ENCODE data around the gene NUMBL. TPM values are rescaled to one million over a fixed set of nuclear protein-coding genes. Genes with fewer than 3 reads are reported as not detected.
A peak's percentile ranks its signal among the peaks of the same experiment; 100 is the strongest.

The NUMBL gene
- total and polyA plus RNA-seq, 9 of the 15 experiments (the other 6 are each of a cell fraction or from before 2014, with no cell fraction given): 0.39 to 38.6 (median 6.6) TPM

GRCh38 chr19:40662925-40663694 is 27.3 kb downstream of the NUMBL start (continued):
- TF ChIP-seq ZNF696 (CRISPR knock-in tag; conservative IDR thresholded peaks at IDR 0.05): no peak
- no peak for TF ChIP-seq PTTG1 (tag; IDR thresholded peaks at IDR 0.05; ENCODE audit: low read depth)
- no peak for TF ChIP-seq ZNF589 (CRISPR knock-in tag; IDR thresholded peaks at IDR 0.05; ENCODE audit: low read depth)
- TF ChIP-seq ZBTB11 (CRISPR knock-in tag; IDR thresholded peaks at IDR 0.05): no peak
- no peak for TF ChIP-seq ZNF507 (tag; conservative IDR thresholded peaks at IDR 0.05)
- peak; percentile 96 for TF ChIP-seq EP400 (IDR thresholded peaks at IDR 0.05)
- TF ChIP-seq, protein P1, sequence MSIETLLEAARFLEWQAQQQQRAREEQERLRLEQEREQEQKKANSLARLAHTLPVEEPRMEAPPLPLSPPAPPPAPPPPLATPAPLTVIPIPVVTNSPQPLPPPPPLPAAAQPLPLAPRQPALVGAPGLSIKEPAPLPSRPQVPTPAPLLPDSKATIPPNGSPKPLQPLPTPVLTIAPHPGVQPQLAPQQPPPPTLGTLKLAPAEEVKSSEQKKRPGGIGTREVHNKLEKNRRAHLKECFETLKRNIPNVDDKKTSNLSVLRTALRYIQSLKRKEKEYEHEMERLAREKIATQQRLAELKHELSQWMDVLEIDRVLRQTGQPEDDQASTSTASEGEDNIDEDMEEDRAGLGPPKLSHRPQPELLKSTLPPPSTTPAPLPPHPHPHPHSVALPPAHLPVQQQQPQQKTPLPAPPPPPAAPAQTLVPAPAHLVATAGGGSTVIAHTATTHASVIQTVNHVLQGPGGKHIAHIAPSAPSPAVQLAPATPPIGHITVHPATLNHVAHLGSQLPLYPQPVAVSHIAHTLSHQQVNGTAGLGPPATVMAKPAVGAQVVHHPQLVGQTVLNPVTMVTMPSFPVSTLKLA (conservative IDR thresholded peaks at IDR 0.05): peak; percentile 99 to 100
- 0 out of 4 replicates have a peak, but pooled peaks of 1 of the 2 experiments have one; percentile 21 for TF ChIP-seq UBTF (IDR thresholded peaks at IDR 0.05; ENCODE audit: borderline replicate concordance in 1 of 2, low read depth in 2 of 2, low read length in 2 of 2)
- no peak for TF ChIP-seq ZNF75A (CRISPR knock-in tag; IDR thresholded peaks at IDR 0.05)
- no peak for TF ChIP-seq FOXM1 (IDR thresholded peaks at IDR 0.05; ENCODE audit: low read depth)
- peak; percentile 69; the same call in 1 of the 2 replicates for TF ChIP-seq FOXM1 (CRISPR knock-in tag; IDR thresholded peaks at IDR 0.05; ENCODE audit: low read depth)
- no peak for TF ChIP-seq CHD2 (IDR thresholded peaks at IDR 0.05; ENCODE audit: low read depth, low read length)
- no peak for TF ChIP-seq HNRNPH1 (optimal IDR thresholded peaks at IDR 0.05; ENCODE audit: low read depth, low read length)
- TF ChIP-seq ZNF140 (CRISPR knock-in tag; IDR thresholded peaks at IDR 0.05): no peak
- peak; percentile 98 for TF ChIP-seq USF1 (CRISPR knock-in tag; IDR thresholded peaks at IDR 0.05)
- TF ChIP-seq MTA3 (IDR thresholded peaks at IDR 0.05; ENCODE audit: borderline replicate concordance): peak; percentile 72
- no peak for TF ChIP-seq ZNF174 (CRISPR knock-in tag; IDR thresholded peaks at IDR 0.05)
- no peak for TF ChIP-seq ADNP (tag; IDR thresholded peaks at IDR 0.05)
- TF ChIP-seq NCOA6 (IDR thresholded peaks at IDR 0.05): no peak
- TF ChIP-seq NUFIP1 (IDR thresholded peaks at IDR 0.05; ENCODE audit: partially characterized antibody): no peak

Data from K562 (cell line).